ENCODE measurements around the gene ZNFX1.

The ZNFX1 gene

GRCh38 chr20:49278818-49279676, 1.2 kb upstream of the ZNFX1 start:
- no peak for DNase-seq (ENCODE audit: low spot score)

DNA sequence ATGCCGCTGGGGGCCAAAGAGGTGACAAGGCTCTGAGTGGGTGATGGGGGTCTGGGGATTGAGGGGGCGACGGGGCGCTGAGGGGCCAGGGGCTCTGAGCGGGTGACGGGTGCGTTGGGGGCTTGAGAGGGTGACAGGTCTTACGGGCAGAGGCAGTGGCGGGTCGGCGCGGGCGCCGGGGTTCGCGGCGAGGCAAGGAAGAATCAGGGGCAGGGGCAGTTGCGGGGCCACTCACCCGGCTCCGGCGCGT, 146 bp downstream of the ZNFX1 start:
- no peak for DNase-seq (ENCODE audit: low spot score)

- DNase-seq (ENCODE audit: low spot score) = no peak
Observed at GRCh38 chr20:49276961-49277785, 684 bp downstream of the ZNFX1 start.

- peak; percentile 57 for DNase-seq (ENCODE audit: low spot score)
Observed at GRCh38 chr20:49276161-49276960, 1.5 kb downstream of the ZNFX1 start.

DNA sequence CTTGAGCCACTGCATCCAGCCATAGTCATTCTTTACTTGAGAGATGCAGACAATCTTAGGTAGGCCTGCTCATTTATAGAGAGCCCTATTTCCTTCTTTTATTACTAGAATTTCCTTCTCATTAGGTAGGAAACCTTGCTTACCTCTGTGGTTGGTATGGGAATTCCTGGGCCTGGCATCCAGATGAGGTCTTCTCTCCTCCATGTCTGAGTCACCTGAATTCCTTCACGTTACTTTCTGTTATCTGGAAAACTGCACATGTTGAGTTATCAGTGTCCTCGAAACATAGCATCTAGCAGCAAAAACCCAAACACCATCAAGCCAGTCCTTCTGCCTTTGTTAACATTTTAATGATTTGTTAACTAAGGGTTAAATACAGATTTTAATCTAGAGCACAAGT, 2.2 kb downstream of the ZNFX1 start:
- no peak for DNase-seq (ENCODE audit: low spot score)

- no peak for DNase-seq (ENCODE audit: low spot score)
Observed at GRCh38 chr20:49275216-49275615, 2.6 kb downstream of the ZNFX1 start.

DNA sequence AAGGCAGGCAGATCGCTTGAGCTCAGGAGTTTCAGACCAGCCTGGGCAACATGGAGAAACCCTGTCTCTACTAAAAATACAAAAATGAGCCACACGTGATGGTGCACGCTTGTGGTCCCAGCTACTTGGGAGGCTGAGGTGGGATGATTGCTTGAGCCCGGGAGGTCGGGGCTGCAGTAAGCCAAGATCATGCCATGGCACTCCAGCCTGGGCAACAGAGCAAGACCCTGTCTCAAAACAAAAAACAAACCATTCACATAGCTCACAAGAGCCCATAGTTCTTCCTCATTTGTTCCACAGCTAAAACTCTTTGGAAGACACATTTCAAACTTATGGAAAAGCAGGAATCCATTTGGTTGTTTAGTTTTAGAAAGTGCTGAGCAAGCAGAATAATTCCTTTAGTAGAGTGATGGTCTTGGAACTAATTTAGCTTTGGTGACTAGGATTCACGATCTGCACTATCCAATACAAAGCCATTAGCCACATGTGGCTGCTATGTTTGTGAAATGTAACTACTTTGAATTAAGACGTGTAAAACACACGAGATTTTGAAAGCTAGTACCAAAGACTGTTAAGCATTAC, 4.1 kb downstream of the ZNFX1 start:
- DNase-seq (ENCODE audit: low spot score) = no peak

DNA sequence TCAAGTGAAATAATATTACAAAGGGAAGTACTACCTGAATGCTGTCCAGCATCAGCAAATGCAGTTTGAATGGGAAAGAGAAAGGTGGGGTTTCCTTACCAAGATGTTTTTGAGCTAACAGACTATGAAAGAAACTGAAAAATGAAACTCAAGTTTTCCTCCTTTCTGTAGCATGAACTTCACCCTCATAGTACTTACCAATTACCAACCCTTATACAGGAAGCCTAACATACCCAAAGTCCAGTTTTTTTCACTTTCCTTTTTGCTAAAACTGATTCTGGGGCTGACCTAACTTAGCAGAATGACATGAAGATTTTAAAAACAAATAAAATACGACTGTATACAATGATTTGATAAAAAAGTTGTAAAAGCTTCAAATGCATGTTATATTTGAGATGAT, 5.2 kb downstream of the ZNFX1 start:
- no peak for DNase-seq (ENCODE audit: low spot score)

GRCh38 chr20:49270736-49271135, 7.1 kb downstream of the ZNFX1 start:
- DNase-seq (ENCODE audit: low spot score) = no peak

DNA sequence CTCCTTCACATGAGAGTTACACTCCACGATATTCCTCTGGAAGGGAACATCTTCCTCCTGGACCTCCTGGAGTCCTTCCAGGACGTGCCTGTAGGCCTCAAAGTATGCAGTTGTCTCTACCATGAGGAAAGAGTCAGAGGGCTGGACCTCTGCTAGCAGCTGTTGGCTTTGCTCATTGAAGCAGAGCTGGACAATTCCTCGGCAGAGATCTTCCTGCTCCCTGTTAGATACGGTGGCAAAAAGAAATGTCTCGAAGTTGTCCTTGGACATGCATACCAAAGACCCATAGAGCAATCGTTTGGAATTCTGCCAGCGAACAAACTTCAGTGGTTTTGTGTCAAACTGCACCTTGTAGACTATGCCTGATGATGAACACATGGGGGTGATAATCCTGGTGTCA, 7.7 kb downstream of the ZNFX1 start:
- DNase-seq (ENCODE audit: low spot score) = no peak

GRCh38 chr20:49268600-49269365, 9.1 kb downstream of the ZNFX1 start:
- no peak for DNase-seq (ENCODE audit: low spot score)

GRCh38 chr20:49267327-49267726, 10.5 kb downstream of the ZNFX1 start:
- DNase-seq (ENCODE audit: low spot score) = no peak

GRCh38 chr20:49262444-49262843, 15.4 kb downstream of the ZNFX1 start:
- no peak for DNase-seq (ENCODE audit: low spot score)

DNA sequence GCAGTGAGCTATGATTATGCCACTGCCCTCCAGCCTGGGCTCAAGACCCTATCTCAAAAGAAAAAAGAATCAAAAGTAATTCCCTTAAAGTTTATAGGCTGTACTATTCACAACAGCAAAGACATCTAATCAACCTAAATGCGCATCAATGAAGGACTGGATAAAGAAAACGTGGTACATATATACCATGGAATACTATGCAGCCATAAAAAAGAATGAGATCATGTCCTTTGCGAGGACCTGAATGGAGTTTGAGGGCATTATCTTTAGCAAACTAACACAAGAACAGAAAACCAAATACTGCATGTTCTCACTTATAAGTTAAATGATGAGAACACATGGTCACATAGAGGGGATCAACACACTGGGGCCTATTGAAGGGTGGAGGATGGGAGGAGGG, 16.7 kb downstream of the ZNFX1 start:
- no peak for DNase-seq (ENCODE audit: low spot score)

DNA sequence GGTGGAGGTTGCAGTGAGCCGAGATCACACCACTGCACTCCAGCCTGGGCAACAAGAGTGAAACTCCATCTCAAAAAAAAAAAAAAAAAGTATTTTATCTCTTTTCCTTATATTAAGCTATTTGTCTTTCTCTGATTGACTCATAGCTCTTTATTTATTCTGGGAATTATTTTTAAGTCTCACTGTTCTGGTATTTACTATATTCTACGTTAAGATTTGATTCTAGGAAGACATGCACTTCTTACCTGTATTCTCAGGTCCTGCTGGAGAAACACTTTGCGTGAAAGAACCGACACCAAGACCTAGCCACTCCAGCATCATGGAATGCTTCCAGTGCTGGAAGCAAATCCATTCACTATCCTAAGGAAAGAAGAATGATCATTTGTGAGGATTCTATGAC, 17.6 kb downstream of the ZNFX1 start:
- DNase-seq (ENCODE audit: low spot score) = no peak

DNA sequence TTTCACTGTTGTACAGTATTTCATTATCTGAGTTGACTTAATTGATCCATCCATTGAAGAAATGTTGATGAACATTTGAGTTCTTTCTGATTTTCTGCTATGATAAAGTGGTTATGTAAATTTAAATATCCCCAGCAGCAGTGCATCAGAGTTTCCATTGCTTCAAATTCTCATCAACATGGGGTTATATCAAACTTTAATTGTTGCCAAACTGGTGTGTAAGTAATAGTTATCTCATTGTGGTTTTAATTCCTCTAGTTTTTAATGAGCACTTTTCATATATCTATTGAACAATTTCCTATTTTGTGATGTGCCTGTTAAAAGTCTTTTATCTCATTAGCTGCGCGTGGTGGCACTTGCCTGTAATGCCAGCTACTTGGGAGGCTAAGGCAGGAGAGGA, 18.1 kb downstream of the ZNFX1 start:
- no peak for DNase-seq (ENCODE audit: low spot score)

DNA sequence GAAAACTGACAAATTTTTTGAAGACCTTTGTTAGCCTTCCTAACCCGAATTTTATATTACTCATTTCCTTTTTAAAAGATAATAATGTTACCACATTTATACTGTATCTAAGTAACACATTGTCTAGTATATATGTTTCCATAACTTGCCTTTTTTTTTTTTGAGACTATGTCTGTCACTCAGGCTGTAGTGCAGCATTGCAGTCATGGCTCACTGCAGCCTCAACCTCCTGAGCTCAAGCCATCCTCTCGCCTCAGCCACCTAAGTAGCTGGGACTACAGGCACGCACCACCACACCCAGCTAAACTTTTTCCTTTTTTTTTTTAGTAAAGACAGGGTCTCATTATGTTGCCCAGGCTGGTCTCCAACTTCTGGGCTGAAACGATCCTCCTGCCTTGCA, 18.6 kb downstream of the ZNFX1 start:
- no peak for DNase-seq (ENCODE audit: low spot score)

GRCh38 chr20:49256261-49256660, 21.6 kb downstream of the ZNFX1 start:
- no peak for DNase-seq (ENCODE audit: low spot score)

DNA sequence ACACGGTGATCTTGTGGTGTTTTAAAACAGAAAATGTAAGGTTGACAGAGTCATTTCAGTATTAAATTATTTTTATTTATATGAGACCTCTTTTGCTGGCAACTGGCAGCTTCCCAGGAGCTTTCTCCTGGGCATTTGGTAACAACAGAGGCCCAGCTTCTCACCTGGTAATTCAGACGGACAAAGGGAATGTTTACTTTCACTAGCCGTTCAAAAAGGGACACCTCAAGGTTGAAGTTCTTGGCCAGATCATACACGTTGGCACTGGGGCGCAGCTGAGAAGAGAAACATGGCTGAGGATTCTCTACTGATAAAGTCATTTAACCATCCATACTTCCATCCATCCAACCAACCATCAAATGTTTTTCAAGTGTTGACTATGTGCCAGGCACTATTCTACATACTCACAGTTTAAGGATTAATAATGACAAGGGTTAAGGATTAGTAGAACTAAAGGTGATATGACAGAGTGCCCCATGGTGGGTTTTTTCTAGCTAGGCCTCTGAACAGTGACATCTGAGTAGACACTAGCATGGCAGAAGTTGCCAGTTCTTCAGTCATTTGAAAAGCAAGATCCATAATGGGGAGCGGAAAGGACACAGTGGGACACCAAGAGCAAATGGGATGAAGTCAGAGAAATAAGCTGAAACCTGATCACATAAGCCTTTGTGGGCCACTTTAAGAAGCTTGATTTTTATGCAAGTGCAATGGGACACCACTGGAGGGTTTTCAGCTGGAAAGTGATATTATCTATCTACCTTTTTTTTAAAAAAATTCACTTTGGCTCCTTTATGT, 25.1 kb downstream of the ZNFX1 start:
- no peak for DNase-seq (ENCODE audit: low spot score)

GRCh38 chr20:49248879-49249665, 28.8 kb downstream of the ZNFX1 start:
- no peak for DNase-seq (ENCODE audit: low spot score)

Measured in kidney capillary endothelial cell (primary cell).